AG09319 (cell line): ENCODE data around the gene GNG7.

Experiments
- DNase-seq: peaks from one replicate; pipeline ENCODE4 v3.0.0-alpha.2; 2010; ENCODE audit warnings: low read depth; ENCODE audit errors: extremely low read depth
- CTCF ChIP-seq: IDR thresholded peaks from 2 replicates; pipeline ENCODE4 v1.5.1; 2011; ENCODE audit warnings: low read depth, mild to moderate bottlenecking, inconsistent platforms, low read length, moderate library complexity

The GNG7 gene

GRCh38 chr19:2702170-2703076 lies at the start of gene GNG7:
GNG7 (minus strand) TSS chr19:2702694; CDS start chr19:2520688, 182,006 bp downstream.
- no peak for TF ChIP-seq CTCF
- peak; percentile 54 for DNase-seq

- DNase-seq = no peak
- no peak for TF ChIP-seq CTCF
These were observed 48.9 kb upstream of the GNG7 start for GRCh38 chr19:2751438-2751830.

- DNase-seq = no peak
- no peak for TF ChIP-seq CTCF
These were observed 48.4 kb upstream of the GNG7 start for GRCh38 chr19:2750808-2751437.

- no peak for TF ChIP-seq CTCF
- no peak for DNase-seq
These were observed 44.9 kb upstream of the GNG7 start for GRCh38 chr19:2747349-2747748.

GRCh38 chr19:2744113-2744512 lies 41.6 kb upstream of the GNG7 start:
- no peak for TF ChIP-seq CTCF
- no peak for DNase-seq

- no peak for TF ChIP-seq CTCF
- DNase-seq = no peak
These were observed 40.6 kb upstream of the GNG7 start for GRCh38 chr19:2743099-2743498.

- no peak for DNase-seq
- no peak for TF ChIP-seq CTCF
These were observed 37.8 kb upstream of the GNG7 start for GRCh38 chr19:2740314-2740656.
